Retinal pigment epithelial cell (primary cell): ENCODE results near the gene NEIL3.

Experiments used
- DNase-seq: peaks from one replicate; pipeline ENCODE4 v3.0.0-alpha.2; 2010; ENCODE audit warnings: low read depth
- H3K4me3 ChIP-seq: 2 replicates; pipeline ENCODE4 v1.5.1; 2011; ENCODE audit warnings: mild to moderate bottlenecking, low read length, control low read depth, moderate library complexity
- TF ChIP-seq, protein P1 (sequence below): conservative IDR thresholded peaks from 2 replicates; pipeline ENCODE4 v1.5.1; 2011; ENCODE audit warnings: low read depth, low read length, control low read depth, inconsistent platforms

NEIL3 gene

DNA sequence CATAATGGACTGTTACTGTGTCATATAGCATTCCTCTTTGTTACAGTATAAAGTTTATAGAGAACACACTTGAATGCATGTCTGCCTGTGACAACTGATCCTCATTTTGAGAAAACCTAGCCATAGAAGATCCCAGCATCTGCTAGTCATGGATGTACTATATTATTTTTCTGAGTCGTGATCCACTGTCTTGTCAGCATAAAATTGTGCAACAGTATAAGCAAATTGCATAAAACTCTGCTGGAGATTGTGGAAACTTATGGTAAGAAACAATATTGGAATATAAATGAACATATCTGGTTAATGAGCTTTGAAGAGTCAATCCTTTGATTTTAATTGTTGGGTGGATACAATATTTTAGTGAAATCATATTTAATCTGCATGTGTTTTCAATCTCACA is 3.6 kb downstream of the NEIL3 start:
- DNase-seq = no peak
- TF ChIP-seq, protein P1, sequence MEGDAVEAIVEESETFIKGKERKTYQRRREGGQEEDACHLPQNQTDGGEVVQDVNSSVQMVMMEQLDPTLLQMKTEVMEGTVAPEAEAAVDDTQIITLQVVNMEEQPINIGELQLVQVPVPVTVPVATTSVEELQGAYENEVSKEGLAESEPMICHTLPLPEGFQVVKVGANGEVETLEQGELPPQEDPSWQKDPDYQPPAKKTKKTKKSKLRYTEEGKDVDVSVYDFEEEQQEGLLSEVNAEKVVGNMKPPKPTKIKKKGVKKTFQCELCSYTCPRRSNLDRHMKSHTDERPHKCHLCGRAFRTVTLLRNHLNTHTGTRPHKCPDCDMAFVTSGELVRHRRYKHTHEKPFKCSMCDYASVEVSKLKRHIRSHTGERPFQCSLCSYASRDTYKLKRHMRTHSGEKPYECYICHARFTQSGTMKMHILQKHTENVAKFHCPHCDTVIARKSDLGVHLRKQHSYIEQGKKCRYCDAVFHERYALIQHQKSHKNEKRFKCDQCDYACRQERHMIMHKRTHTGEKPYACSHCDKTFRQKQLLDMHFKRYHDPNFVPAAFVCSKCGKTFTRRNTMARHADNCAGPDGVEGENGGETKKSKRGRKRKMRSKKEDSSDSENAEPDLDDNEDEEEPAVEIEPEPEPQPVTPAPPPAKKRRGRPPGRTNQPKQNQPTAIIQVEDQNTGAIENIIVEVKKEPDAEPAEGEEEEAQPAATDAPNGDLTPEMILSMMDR = no peak
- H3K4me3 ChIP-seq = no peak overlapping the region

DNA sequence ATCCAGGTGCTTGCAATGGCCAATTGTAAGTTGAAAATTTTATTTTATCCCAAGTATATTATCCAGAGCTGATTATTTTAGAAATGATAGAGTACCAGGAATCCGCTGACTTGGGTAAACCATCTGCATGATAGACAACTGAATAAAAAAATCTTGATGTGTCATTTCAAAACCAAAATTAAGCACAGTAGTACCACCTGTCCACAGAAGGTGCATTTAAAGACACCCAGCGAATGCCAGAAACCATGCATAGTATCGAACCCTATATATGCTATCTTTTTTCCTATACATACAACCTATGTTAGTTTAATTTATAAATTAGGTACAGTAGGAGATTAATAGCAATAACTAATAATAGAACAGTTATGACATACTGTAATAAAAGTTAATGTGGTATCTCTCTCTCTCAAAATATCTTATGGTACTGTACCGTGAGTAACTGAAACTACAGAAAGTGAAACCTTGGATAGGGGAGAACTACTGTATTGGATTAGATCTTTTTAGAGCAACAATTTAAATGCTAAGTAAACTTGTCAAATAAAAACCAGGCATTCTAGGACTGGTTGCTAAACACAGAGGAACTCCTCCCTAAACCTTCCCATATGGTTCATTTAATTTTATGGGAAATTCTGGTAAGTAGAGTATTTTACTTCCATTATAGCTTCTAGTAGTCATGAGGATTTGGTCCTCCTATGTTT is 6.2 kb downstream of the NEIL3 start:
- no peak for DNase-seq
- no peak overlapping the region for H3K4me3 ChIP-seq
- TF ChIP-seq, protein P1 = no peak

DNA sequence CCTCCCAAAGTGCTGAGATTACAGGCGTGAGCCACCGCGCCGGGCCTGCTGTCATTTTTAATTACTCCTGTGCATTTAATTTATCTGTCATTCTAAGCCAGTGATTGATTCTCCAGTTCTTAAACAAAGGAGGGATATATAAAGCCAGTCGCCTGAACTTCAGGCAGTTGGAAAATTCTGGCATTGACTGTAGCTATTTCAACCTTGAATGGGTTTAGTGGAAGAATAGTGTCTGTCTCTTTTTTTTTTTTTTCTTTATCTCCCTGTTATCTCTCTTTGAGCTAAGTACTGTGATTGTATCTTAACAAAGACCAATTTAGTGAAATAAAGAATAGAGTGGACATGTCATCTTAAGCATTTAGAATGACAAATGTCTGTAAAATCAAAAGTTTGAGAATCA is 11.0 kb downstream of the NEIL3 start:
- DNase-seq = no peak
- TF ChIP-seq, protein P1 = no peak
- H3K4me3 ChIP-seq = no peak overlapping the region

DNA sequence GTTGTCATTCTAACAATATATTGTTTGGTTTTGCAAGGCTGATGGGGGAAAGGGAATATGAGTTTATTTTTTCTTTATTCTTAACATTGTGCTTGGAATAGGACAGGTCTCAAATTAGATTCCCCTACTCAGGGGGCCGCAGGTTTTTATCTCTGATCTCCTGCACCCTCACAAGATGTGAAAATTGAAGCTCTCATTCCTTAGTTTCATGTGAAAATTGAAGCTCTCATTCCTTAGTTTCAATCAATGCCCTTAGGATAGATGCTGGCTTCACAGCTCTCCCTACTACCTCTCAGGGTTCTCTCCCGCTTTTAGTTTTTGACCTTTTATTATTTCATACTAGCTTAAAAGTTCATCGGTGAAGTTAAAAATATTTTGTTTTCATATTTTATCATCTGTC is 12.0 kb downstream of the NEIL3 start:
- H3K4me3 ChIP-seq = no peak overlapping the region
- DNase-seq = no peak
- TF ChIP-seq, protein P1 = no peak

DNA sequence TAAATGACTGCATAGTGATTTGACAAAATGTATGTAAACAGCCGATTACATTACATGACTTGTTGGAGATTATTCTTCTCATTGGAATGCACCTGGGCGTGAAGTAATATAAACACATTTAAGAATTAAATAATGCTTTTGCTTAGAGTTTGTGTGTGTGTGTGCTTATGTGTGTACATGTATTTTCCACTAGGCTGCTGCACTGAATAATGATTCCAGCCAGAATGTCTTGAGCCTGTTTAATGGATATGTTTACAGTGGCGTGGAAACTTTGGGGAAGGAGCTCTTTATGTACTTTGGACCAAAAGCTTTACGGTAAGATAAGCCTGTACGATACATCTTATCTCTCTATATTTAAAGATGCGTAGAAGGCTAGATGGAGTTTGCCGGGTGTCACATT is 12.6 kb downstream of the NEIL3 start:
- DNase-seq = no peak
- no peak overlapping the region for H3K4me3 ChIP-seq

DNA sequence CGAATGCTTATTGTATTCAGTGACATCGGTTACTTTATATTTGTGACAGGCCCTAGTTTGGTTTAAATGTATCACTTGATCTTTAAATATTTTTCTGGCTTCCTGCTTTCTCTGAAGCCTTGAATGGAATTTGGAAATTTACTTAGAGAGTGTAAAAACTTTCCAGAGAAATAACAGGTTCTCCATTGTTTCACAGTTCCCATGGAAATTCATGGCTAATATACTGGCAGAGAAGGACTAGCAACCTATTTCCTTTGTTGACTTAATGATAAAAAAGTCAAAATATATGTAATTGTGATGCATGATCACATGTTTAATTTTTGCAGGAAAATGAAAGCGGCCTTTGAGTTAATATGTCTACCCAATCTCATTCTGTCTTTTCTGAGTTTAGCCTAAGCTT is 13.2 kb downstream of the NEIL3 start:
- no peak overlapping the region for H3K4me3 ChIP-seq
- DNase-seq = no peak
- TF ChIP-seq, protein P1 = no peak

More for the DNA sequence above, 12.6 kb downstream of the NEIL3 start:
- TF ChIP-seq, protein P1 = no peak

DNA sequence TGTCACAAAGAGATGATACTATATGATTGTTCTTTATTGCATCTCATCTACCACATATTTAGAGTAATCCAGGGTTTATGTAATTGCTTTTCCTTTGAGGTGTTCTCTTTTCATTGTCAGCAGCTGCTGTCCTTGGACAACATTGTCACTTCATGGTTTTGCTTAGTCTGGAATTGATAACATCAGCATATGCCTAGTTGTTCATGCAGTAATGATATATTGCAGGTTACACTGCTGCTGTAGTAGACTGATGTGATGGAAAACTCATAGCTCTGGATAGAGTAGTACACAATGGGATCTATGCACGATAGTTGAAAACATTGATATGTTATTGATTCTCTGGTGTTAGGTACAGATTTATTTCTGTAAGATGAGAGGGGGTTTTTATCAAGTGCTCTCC is 13.7 kb downstream of the NEIL3 start:
- no peak overlapping the region for H3K4me3 ChIP-seq
- TF ChIP-seq, protein P1 = no peak
- DNase-seq = no peak
